GM23248 (cell line): ENCODE results near the gene DHX9.

Experiments
- EZH2 ChIP-seq: fragments of 200-600 bp; sonication (generic); IDR thresholded peaks from 2 replicates; pipeline ENCODE4 v1.6.1; 2018; ENCODE audit warnings: antibody characterized with exemption, mild to moderate bottlenecking; ENCODE audit not compliant: insufficient read depth, poor library complexity, severe bottlenecking
- EZH2phosphoT487 ChIP-seq: fragments of 200-600 bp; sonication (generic); IDR thresholded peaks from 2 replicates; pipeline ENCODE4 v1.6.1; 2018; ENCODE audit warnings: antibody characterized with exemption, moderate library complexity, mild to moderate bottlenecking, low read depth; ENCODE audit not compliant: insufficient read depth

- TF ChIP-seq EZH2, result no peak
- TF ChIP-seq EZH2phosphoT487, result no peak
Observed at GRCh38 chr1:182795563-182796228, 43.5 kb upstream of the DHX9 start.
